GM12878 (cell line): Measurements from ENCODE around the gene CENPX.

ENCODE experiments used
- ASH2L ChIP-seq: fragments of 300-600, 200-600 bp; sonication (generic); IDR thresholded peaks from 2 replicates; pipeline ENCODE4 v1.6.1; 2017; ENCODE audit warnings: low read depth, mild to moderate bottlenecking, borderline replicate concordance
- CHD2 ChIP-seq: IDR thresholded peaks from 2 replicates; pipeline ENCODE4 v1.6.1; 2011; ENCODE audit warnings: low read depth, low read length, improper control_type of control experiment, borderline replicate concordance
- E4F1 ChIP-seq: fragments of 450-650 bp; IDR thresholded peaks from 2 replicates; pipeline ENCODE4 v1.6.1; 2018; ENCODE audit warnings: borderline replicate concordance, mild to moderate bottlenecking; ENCODE audit not compliant: partially characterized antibody
- MTA2 ChIP-seq: fragments of 450-650 bp; IDR thresholded peaks from 2 replicates; pipeline ENCODE4 v1.6.1; 2016; ENCODE audit warnings: low read depth, mild to moderate bottlenecking, moderate library complexity
- POLR2A ChIP-seq: IDR thresholded peaks from 2 replicates; pipeline ENCODE4 v1.6.1; 2011; ENCODE audit warnings: low read depth, mild to moderate bottlenecking, low read length
- POLR2AphosphoS5 ChIP-seq: IDR thresholded peaks from 2 replicates; pipeline ENCODE4 v1.6.1; 2011; ENCODE audit warnings: mild to moderate bottlenecking, low read length, inconsistent platforms
- SPI1 ChIP-seq: IDR thresholded peaks from 2 replicates; pipeline ENCODE4 v1.6.1; 2011; ENCODE audit warnings: low read depth, mild to moderate bottlenecking, low read length, moderate library complexity, borderline replicate concordance; ENCODE audit not compliant: insufficient read depth
- TBL1XR1 ChIP-seq: IDR thresholded peaks from 2 replicates; pipeline ENCODE4 v1.6.1; 2012; ENCODE audit warnings: low read depth, low read length, improper control_type of control experiment
- YY1 ChIP-seq: IDR thresholded peaks from 2 replicates; pipeline ENCODE4 v1.6.1; 2011; ENCODE audit warnings: low read depth, mild to moderate bottlenecking, low read length
- TF ChIP-seq, protein P1 (sequence below), 3 experiments: IDR thresholded peaks in 2 of 3; conservative IDR thresholded peaks in 1 of 3; 2 replicates each; pipeline ENCODE4 v1.5.1; 2011; ENCODE audit warnings: low read depth in 3 of 3, low read length in 3 of 3, mild to moderate bottlenecking in 3 of 3, control low read depth in 2 of 3, moderate library complexity in 2 of 3, inconsistent platforms in 1 of 3, mixed read lengths in 1 of 3; ENCODE audit not compliant: control insufficient read depth in 2 of 3, insufficient read depth in 1 of 3; ENCODE audit errors: extremely low read depth in 1 of 3
- TF ChIP-seq, protein P2 (sequence below): IDR thresholded peaks from 2 replicates; pipeline ENCODE4 v1.6.1; 2012; ENCODE audit warnings: mild to moderate bottlenecking, low read depth, low read length

DNA sequence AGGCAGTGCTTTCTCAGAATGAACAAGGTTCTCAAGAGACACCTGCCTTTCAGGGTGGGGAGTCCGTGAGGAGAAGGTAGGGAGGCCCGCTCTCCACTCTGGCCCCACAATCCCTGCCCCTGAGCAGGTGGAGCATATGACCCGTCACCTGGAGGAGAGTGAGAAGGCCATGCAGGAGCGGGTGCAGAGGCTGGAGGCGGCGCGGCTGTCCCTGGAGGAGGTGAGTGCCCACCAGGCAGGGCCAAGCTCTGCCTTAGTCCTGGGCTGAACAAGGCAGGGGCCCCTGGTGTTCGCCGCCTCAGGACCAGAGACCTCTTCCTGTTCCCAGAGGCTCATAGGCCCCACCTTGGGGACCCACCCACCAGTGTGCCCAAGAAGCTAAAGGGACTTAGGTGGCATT is 6.3 kb upstream of the CENPX start:
- TF ChIP-seq POLR2AphosphoS5: no peak
- TF ChIP-seq, protein P1, sequence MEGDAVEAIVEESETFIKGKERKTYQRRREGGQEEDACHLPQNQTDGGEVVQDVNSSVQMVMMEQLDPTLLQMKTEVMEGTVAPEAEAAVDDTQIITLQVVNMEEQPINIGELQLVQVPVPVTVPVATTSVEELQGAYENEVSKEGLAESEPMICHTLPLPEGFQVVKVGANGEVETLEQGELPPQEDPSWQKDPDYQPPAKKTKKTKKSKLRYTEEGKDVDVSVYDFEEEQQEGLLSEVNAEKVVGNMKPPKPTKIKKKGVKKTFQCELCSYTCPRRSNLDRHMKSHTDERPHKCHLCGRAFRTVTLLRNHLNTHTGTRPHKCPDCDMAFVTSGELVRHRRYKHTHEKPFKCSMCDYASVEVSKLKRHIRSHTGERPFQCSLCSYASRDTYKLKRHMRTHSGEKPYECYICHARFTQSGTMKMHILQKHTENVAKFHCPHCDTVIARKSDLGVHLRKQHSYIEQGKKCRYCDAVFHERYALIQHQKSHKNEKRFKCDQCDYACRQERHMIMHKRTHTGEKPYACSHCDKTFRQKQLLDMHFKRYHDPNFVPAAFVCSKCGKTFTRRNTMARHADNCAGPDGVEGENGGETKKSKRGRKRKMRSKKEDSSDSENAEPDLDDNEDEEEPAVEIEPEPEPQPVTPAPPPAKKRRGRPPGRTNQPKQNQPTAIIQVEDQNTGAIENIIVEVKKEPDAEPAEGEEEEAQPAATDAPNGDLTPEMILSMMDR (IDR thresholded peaks at IDR 0.05 in 2 of 3, conservative IDR thresholded peaks at IDR 0.05 in 1 of 3; ENCODE audit: control insufficient read depth in 2 of 3, extremely low read depth in 1 of 3, insufficient read depth in 1 of 3, low read depth in 3 of 3, low read length in 3 of 3): no peak
- TF ChIP-seq MTA2: no peak
- TF ChIP-seq YY1: no peak
- no peak for TF ChIP-seq ASH2L
- no peak for TF ChIP-seq CHD2
- no peak for TF ChIP-seq TBL1XR1
- TF ChIP-seq, protein P2, sequence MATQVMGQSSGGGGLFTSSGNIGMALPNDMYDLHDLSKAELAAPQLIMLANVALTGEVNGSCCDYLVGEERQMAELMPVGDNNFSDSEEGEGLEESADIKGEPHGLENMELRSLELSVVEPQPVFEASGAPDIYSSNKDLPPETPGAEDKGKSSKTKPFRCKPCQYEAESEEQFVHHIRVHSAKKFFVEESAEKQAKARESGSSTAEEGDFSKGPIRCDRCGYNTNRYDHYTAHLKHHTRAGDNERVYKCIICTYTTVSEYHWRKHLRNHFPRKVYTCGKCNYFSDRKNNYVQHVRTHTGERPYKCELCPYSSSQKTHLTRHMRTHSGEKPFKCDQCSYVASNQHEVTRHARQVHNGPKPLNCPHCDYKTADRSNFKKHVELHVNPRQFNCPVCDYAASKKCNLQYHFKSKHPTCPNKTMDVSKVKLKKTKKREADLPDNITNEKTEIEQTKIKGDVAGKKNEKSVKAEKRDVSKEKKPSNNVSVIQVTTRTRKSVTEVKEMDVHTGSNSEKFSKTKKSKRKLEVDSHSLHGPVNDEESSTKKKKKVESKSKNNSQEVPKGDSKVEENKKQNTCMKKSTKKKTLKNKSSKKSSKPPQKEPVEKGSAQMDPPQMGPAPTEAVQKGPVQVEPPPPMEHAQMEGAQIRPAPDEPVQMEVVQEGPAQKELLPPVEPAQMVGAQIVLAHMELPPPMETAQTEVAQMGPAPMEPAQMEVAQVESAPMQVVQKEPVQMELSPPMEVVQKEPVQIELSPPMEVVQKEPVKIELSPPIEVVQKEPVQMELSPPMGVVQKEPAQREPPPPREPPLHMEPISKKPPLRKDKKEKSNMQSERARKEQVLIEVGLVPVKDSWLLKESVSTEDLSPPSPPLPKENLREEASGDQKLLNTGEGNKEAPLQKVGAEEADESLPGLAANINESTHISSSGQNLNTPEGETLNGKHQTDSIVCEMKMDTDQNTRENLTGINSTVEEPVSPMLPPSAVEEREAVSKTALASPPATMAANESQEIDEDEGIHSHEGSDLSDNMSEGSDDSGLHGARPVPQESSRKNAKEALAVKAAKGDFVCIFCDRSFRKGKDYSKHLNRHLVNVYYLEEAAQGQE: no peak
- TF ChIP-seq POLR2A: no peak
- no peak for TF ChIP-seq SPI1
- no peak for TF ChIP-seq E4F1
